ENCODE data around the gene PHRF1. TPM values are rescaled to one million over a fixed set of nuclear protein-coding genes. Genes with fewer than 3 reads are reported as not detected.
A peak's percentile ranks its signal among the peaks of the same experiment; 100 is the strongest.

Gene PHRF1
- total RNA-seq, 3 donors from 2014 or later (not counting 1 experiment from before 2014, with no cell fraction given), result 46.1 to 52.0 (median 46.9) TPM

DNA sequence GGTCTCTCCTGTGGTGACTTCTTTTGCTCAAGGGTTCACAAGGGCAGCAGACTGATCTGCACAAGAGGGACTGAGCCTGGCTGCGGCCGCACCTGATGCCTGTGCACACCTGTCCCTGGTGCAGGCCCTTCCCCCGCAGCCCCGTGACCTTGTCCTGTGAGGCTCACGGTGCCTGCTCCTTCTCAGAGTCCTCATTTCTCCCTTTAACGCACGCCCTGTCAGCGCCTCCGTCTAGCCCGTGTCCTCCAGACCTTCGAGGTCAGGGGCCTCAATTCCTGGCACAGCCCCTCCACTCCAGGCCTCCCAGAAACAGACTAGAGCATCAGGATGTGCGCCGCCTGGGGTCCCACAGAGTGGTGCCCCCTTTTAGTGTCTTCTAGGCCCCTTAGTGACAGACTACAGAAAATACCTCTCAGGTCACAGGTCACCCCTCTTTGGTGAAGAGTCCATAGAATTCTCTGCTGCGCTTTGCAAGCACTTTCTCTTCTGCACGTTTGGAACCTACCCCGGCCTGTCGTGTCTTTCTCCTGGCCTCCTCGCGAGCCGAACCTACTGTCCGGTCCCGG, 59.8 kb downstream of the PHRF1 start:
- Histone ChIP-seq H3K27me3 (ENCODE audit: control insufficient read depth, insufficient read depth, low read length) (peaks cover 16% of the 10 kb centered on the region), H3K27ac (ENCODE audit: low read length) (no peak overlapping the region), H3K36me3 (ENCODE audit: control insufficient read depth, insufficient read depth, low read length) (no peaks in the 10 kb centered on the region), H3K9me3 (ENCODE audit: control insufficient read depth, insufficient read depth, low read length) (no peaks in the 10 kb centered on the region), H3K4me3 (ENCODE audit: low read length) (no peak overlapping the region), H3K4me1 (ENCODE audit: control insufficient read depth, insufficient read depth, low read length) (peaks cover 17% of the 10 kb centered on the region)
- H3K4me3 Mint-ChIP-seq, result no peak overlapping the region
- H3K27me3 Mint-ChIP-seq (ENCODE audit: low read depth in 2 of 2), result peaks cover 8 to 24% of the 10 kb centered on the region in 2 donors
- peaks cover 5 to 14% of the 10 kb centered on the region in 2 donors for H3K4me1 Mint-ChIP-seq
- WGBS (ENCODE audit: insufficient coverage), result 90% methylated on average over 22 of the region's 22 CpGs
- no peak overlapping the region for H3K27ac Mint-ChIP-seq
- intact Hi-C loops (cut with micrococcal nuclease), result no loop called here
- no peaks in the 10 kb centered on the region for H3K9me3 Mint-ChIP-seq
- no peak for TF ChIP-seq CTCF (IDR thresholded peaks at IDR 0.05)
- no peaks in the 10 kb centered on the region for H3K36me3 Mint-ChIP-seq
- DNase-seq (no peak), ATAC-seq (no peak)

GRCh38 chr11:636511-637332, 60.5 kb downstream of the PHRF1 start, which contains the start of gene DRD4:
Gene DRD4 (plus strand): TSS chr11:637269. CDS start chr11:637305, 36 bp downstream.
- H3K9me3 ChIP-seq (ENCODE audit: control insufficient read depth, insufficient read depth, low read length), result no peaks in the 10 kb centered on the region
- Mint-ChIP-seq H3K9me3 (no peaks in the 10 kb centered on the region), H3K36me3 (no peaks in the 10 kb centered on the region), H3K4me1 (peaks cover 5 to 14% of the 10 kb centered on the region in 2 donors), H3K27ac (peak within 1 kb of the TSS in 1 of 2 donors; percentile 47), H3K4me3 (peak within 1 kb of the TSS; percentile 57), H3K27me3 (ENCODE audit: low read depth in 2 of 2) (peaks cover 8 to 24% of the 10 kb centered on the region in 2 donors)
- intact Hi-C loops (cut with micrococcal nuclease), result no loop called here
- no peaks in the 10 kb centered on the region for H3K36me3 ChIP-seq (ENCODE audit: control insufficient read depth, insufficient read depth, low read length)
- no peak within 1 kb of the TSS for H3K27ac ChIP-seq (ENCODE audit: low read length)
- peaks cover 16% of the 10 kb centered on the region for H3K27me3 ChIP-seq (ENCODE audit: control insufficient read depth, insufficient read depth, low read length)
- no peak for TF ChIP-seq CTCF (IDR thresholded peaks at IDR 0.05)
- WGBS (ENCODE audit: insufficient coverage), result 16% methylated on average over 100 of the region's 100 CpGs
- ATAC-seq (peak in 2 of 3 donors; percentile 42 to 49), DNase-seq (peak in 1 of 2 donors; percentile 14)
- peaks cover 18% of the 10 kb centered on the region for H3K4me1 ChIP-seq (ENCODE audit: control insufficient read depth, insufficient read depth, low read length)
- no peak within 1 kb of the TSS for H3K4me3 ChIP-seq (ENCODE audit: low read length)

GRCh38 chr11:637333-637592, 61.0 kb downstream of the PHRF1 start:
- H3K27ac ChIP-seq (ENCODE audit: low read length), result no peak overlapping the region
- peaks cover 18% of the 10 kb centered on the region for H3K4me1 ChIP-seq (ENCODE audit: control insufficient read depth, insufficient read depth, low read length)
- Mint-ChIP-seq H3K36me3 (no peaks in the 10 kb centered on the region), H3K4me1 (peaks cover 5 to 14% of the 10 kb centered on the region in 2 donors), H3K27ac (no peak overlapping the region), H3K4me3 (peak overlapping the region; percentile 57), H3K27me3 (ENCODE audit: low read depth in 2 of 2) (peaks cover 8 to 24% of the 10 kb centered on the region in 2 donors), H3K9me3 (no peaks in the 10 kb centered on the region)
- no peak overlapping the region for H3K4me3 ChIP-seq (ENCODE audit: low read length)
- TF ChIP-seq CTCF (IDR thresholded peaks at IDR 0.05), result no peak
- intact Hi-C loops (cut with micrococcal nuclease), result no loop called here
- DNase-seq (peak in 1 of 2 donors; percentile 20), ATAC-seq (no peak)
- H3K9me3 ChIP-seq (ENCODE audit: control insufficient read depth, insufficient read depth, low read length), result no peaks in the 10 kb centered on the region
- no peaks in the 10 kb centered on the region for H3K36me3 ChIP-seq (ENCODE audit: control insufficient read depth, insufficient read depth, low read length)
- 2% methylated on average over 34 of the region's 34 CpGs for WGBS (ENCODE audit: insufficient coverage)
- H3K27me3 ChIP-seq (ENCODE audit: control insufficient read depth, insufficient read depth, low read length), result peaks cover 16% of the 10 kb centered on the region

Measured in natural killer cell (primary cell).